Progenitor cell of endocrine pancreas (in vitro differentiated cells): Measurements from ENCODE around the gene GNAL. TPM values are rescaled to one million over a fixed set of nuclear protein-coding genes. Genes with fewer than 3 reads are reported as not detected.

Experiments used
- DNase-seq: peaks from one replicate; pipeline ENCODE4 v3.0.0; 2021; ENCODE audit warnings: low spot score; ENCODE audit not compliant: unreplicated experiment
- H3K27ac Mint-ChIP-seq: 2 replicates; pipeline ENCODE4 v1.8.0; 2021; ENCODE audit warnings: mild to moderate bottlenecking, moderate library complexity, mixed read lengths
- H3K27me3 Mint-ChIP-seq: 2 replicates; pipeline ENCODE4 v1.8.0; 2021; ENCODE audit warnings: mixed read lengths
- H3K36me3 Mint-ChIP-seq: 2 replicates; pipeline ENCODE4 v1.8.0; 2022; ENCODE audit warnings: mixed read lengths; ENCODE audit not compliant: insufficient read depth
- H3K4me1 Mint-ChIP-seq: 2 replicates; pipeline ENCODE4 v1.8.0; 2021; ENCODE audit warnings: low read depth, mixed read lengths
- H3K4me3 Mint-ChIP-seq: 2 replicates; pipeline ENCODE4 v1.8.0; 2021; ENCODE audit warnings: low read depth, mild to moderate bottlenecking, moderate library complexity, mixed read lengths
- H3K9me3 Mint-ChIP-seq: 2 replicates; pipeline ENCODE4 v1.8.0; 2021; ENCODE audit warnings: low read depth, mixed read lengths
- CTCF ChIP-seq: fragments of 200-600 bp; sonication (generic); IDR thresholded peaks from one replicate; pipeline ENCODE4 v1.5.0; 2021; ENCODE audit warnings: antibody characterized with exemption, mild to moderate bottlenecking; ENCODE audit not compliant: unreplicated experiment
- total RNA-seq: library from RNA; stranded (reverse); gene quantifications from 2 replicates; pipeline ENCODE4 v1.2.1, GENCODE V29; 2021

GNAL gene
- total RNA-seq, 1 donor from 2014 or later, result 10.0 TPM

- H3K27ac Mint-ChIP-seq, result peak overlapping the region; percentile 91
Observed at GRCh38 chr18:11839556-11839955, 150.5 kb downstream of the GNAL start.

GRCh38 chr18:11840493-11840892 is 151.4 kb downstream of the GNAL start:
- Mint-ChIP-seq H3K27me3 (no peaks in the 10 kb centered on the region), H3K27ac (peak overlapping the region; percentile 91), H3K9me3 (no peaks in the 10 kb centered on the region), H3K36me3 (no peaks in the 10 kb centered on the region), H3K4me1 (peaks cover 10% of the 10 kb centered on the region), H3K4me3 (no peak overlapping the region)
- DNase-seq, result no peak
- no peak for TF ChIP-seq CTCF

More at GRCh38 chr18:11839556-11839955, 150.5 kb downstream of the GNAL start:
- H3K9me3 Mint-ChIP-seq, result no peaks in the 10 kb centered on the region
- no peak overlapping the region for H3K4me3 Mint-ChIP-seq
- no peak for DNase-seq
- no peaks in the 10 kb centered on the region for H3K36me3 Mint-ChIP-seq
- no peak for TF ChIP-seq CTCF
- no peaks in the 10 kb centered on the region for H3K27me3 Mint-ChIP-seq
- H3K4me1 Mint-ChIP-seq, result peaks cover 10% of the 10 kb centered on the region

- no peak for TF ChIP-seq CTCF
- Mint-ChIP-seq H3K4me3 (no peak overlapping the region), H3K27ac (no peak overlapping the region), H3K9me3 (no peaks in the 10 kb centered on the region), H3K4me1 (peaks cover 10% of the 10 kb centered on the region), H3K36me3 (no peaks in the 10 kb centered on the region), H3K27me3 (no peaks in the 10 kb centered on the region)
- no peak for DNase-seq
Observed at GRCh38 chr18:11842562-11842961, 153.5 kb downstream of the GNAL start.

- no peaks in the 10 kb centered on the region for H3K27me3 Mint-ChIP-seq
- H3K9me3 Mint-ChIP-seq, result no peaks in the 10 kb centered on the region
- H3K27ac Mint-ChIP-seq, result peak overlapping the region; percentile 14
- TF ChIP-seq CTCF, result no peak
- H3K4me3 Mint-ChIP-seq, result no peak overlapping the region
- H3K4me1 Mint-ChIP-seq, result peaks cover 10% of the 10 kb centered on the region
- DNase-seq, result no peak
- no peaks in the 10 kb centered on the region for H3K36me3 Mint-ChIP-seq
Observed at GRCh38 chr18:11844436-11844835, 155.4 kb downstream of the GNAL start.

- Mint-ChIP-seq H3K4me1 (peaks cover 11% of the 10 kb centered on the region), H3K36me3 (no peaks in the 10 kb centered on the region), H3K27me3 (no peaks in the 10 kb centered on the region), H3K27ac (no peak overlapping the region), H3K4me3 (no peak overlapping the region), H3K9me3 (no peaks in the 10 kb centered on the region)
- DNase-seq, result no peak
- no peak for TF ChIP-seq CTCF
Observed at GRCh38 chr18:11845654-11846053, 156.6 kb downstream of the GNAL start.
